OCI-LY7 (cell line): ENCODE results near the gene ZNF280A. TPM values are rescaled to one million over a fixed set of nuclear protein-coding genes. Genes with fewer than 3 reads are reported as not detected.
A peak's percentile ranks its signal among the peaks of the same experiment; 100 is the strongest.

Experiments
- Bru-seq: library from RNA; stranded (reverse); fragments of 400-500 nt; gene quantifications from one replicate; lab custom pipeline; 2021; lab: Mats Ljungman, UMichigan
- BruChase-seq, 2 experiments: library from RNA; stranded (reverse); fragments of 400-500 nt; gene quantifications; one replicate each; lab custom pipeline; 2021; lab: Mats Ljungman, UMichigan
- BruUV-seq: library from RNA; stranded (reverse); fragments of 400-500 nt; replicated peaks from 2 replicates; lab custom pipeline; 2021; lab: Mats Ljungman, UMichigan
- CTCF ChIA-PET: fragments of 300-600 bp; sonication (Branson Sonifier 250); formaldehyde crosslinking; loops from one replicate; lab custom pipeline; 2022; ENCODE audit warnings: antibody characterized with exemption; ENCODE audit not compliant: unreplicated experiment; lab: Charles Lee
- POLR2A ChIA-PET: fragments of 300-600 bp; sonication (Branson Sonifier 250); formaldehyde crosslinking; loops from one replicate; lab custom pipeline; 2022; ENCODE audit warnings: antibody characterized with exemption; lab: Charles Lee
- DNase-seq: peaks from one replicate; pipeline ENCODE4 v3.0.0-alpha.2; 2015; ENCODE audit warnings: low spot score
- H2AFZ ChIP-seq: fragments of 200-600 bp; sonication (generic), shearing (Covaris generic); 2 replicates; pipeline ENCODE4 v1.6.1; 2014; ENCODE audit warnings: mild to moderate bottlenecking, antibody characterized with exemption, low read length, moderate library complexity
- H3K27ac ChIP-seq: fragments of 200-600 bp; sonication (generic); 2 replicates; pipeline ENCODE4 v1.5.1; 2014; ENCODE audit warnings: mixed run types, low read depth, mild to moderate bottlenecking, moderate library complexity, low read length, inconsistent platforms; ENCODE audit not compliant: poor library complexity, severe bottlenecking
- H3K36me3 ChIP-seq: fragments of 200-600 bp; sonication (generic); 2 replicates; pipeline ENCODE4 v1.6.1; 2014; ENCODE audit warnings: mild to moderate bottlenecking, antibody characterized with exemption, low read length, moderate library complexity, mixed read lengths; ENCODE audit not compliant: insufficient read depth
- H3K4me1 ChIP-seq: fragments of 200-600 bp; sonication (generic); 2 replicates; pipeline ENCODE4 v1.5.1; 2014; ENCODE audit warnings: mild to moderate bottlenecking, low read length; ENCODE audit not compliant: insufficient read depth, poor library complexity, severe bottlenecking
- H3K4me2 ChIP-seq: fragments of 200-600 bp; sonication (generic); 2 replicates; pipeline ENCODE4 v1.6.1; 2014; ENCODE audit warnings: mild to moderate bottlenecking, low read length
- H3K4me3 ChIP-seq: fragments of 200-600 bp; sonication (generic); 2 replicates; pipeline ENCODE4 v1.5.1; 2014; ENCODE audit warnings: mild to moderate bottlenecking, low read depth, low read length; ENCODE audit not compliant: poor library complexity, severe bottlenecking
- H3K79me2 ChIP-seq: fragments of 200-600 bp; sonication (generic); 2 replicates; pipeline ENCODE4 v1.6.1; 2016; ENCODE audit warnings: low read depth, mild to moderate bottlenecking, low read length, moderate library complexity, mixed read lengths; ENCODE audit not compliant: insufficient read depth
- H3K9me2 ChIP-seq: fragments of 200-600 bp; sonication (generic); 2 replicates; pipeline ENCODE4 v1.6.1; 2016; ENCODE audit warnings: mild to moderate bottlenecking, low read length, mixed read lengths; ENCODE audit not compliant: insufficient read depth
- H3K9me3 ChIP-seq: fragments of 200-600 bp; sonication (generic); 2 replicates; pipeline ENCODE4 v1.6.1; 2014; ENCODE audit warnings: mild to moderate bottlenecking, mixed run types, low read length, mixed read lengths
- H4K20me1 ChIP-seq: fragments of 200-600 bp; sonication (generic); 2 replicates; pipeline ENCODE4 v1.6.1; 2014; ENCODE audit warnings: mild to moderate bottlenecking, antibody characterized with exemption, low read length, moderate library complexity, mixed read lengths; ENCODE audit not compliant: insufficient read depth
- CTCF ChIP-seq: fragments of 200-600 bp; sonication (generic); conservative IDR thresholded peaks from 2 replicates; pipeline ENCODE4 v1.5.1; 2014; ENCODE audit warnings: mild to moderate bottlenecking, antibody characterized with exemption, low read length, moderate library complexity, mixed read lengths
- EZH2phosphoT487 ChIP-seq: fragments of 200-600 bp; sonication (generic); IDR thresholded peaks from 2 replicates; pipeline ENCODE4 v1.6.1; 2018; ENCODE audit warnings: low read depth, borderline replicate concordance, mild to moderate bottlenecking, mixed run types, antibody characterized with exemption, low read length, moderate library complexity, mixed read lengths
- intact Hi-C: fragments of 100-400 bp; cut with micrococcal nuclease; formaldehyde crosslinking; loops from one replicate; pipeline ENCODE4 v1.10.0; 2022; ENCODE audit not compliant: unreplicated experiment
- long read RNA-seq: library from polyadenylated mRNA; stranded (forward); transcript quantifications from one replicate; pipeline ENCODE4 v2.0.0, GENCODE V29; 2022
- total RNA-seq, 2 experiments: library from RNA; depleted of rRNA in 1 of 2; stranded (reverse); fragments of >200 nt in 1 of 2; shearing (Covaris generic) in 1 of 2; gene quantifications; 2 replicates each; pipeline ENCODE4 v1.2.3, GENCODE V29; 2014 to 2022

ZNF280A gene
- not detected in 2 replicates for total RNA-seq (2014; rRNA removed; shearing (Covaris generic))
- not detected in 2 replicates for total RNA-seq (2022)
- not detected for Bru-seq, nascent RNA
- BruChase-seq, experiment 1, labeled RNA remaining after a 6-hour chase = not detected
- BruChase-seq, experiment 2, labeled RNA remaining after a 2-hour chase = not detected
- long read RNA-seq = 0 reads

- Histone ChIP-seq H3K4me1 (peaks cover 22% of the 10 kb centered on the region), H3K27ac (no peak within 1 kb of the TSS), H3K9me2 (no peaks in the 10 kb centered on the region), H3K9me3 (no peaks in the 10 kb centered on the region), H4K20me1 (no peaks in the 10 kb centered on the region), H3K4me2 (0 out of 2 replicates have a peak within 1 kb of the TSS, but pooled peaks have one; percentile 20), H3K36me3 (no peaks in the 10 kb centered on the region), H3K79me2 (no peaks in the 10 kb centered on the region), H2AFZ (no peak within 1 kb of the TSS), H3K4me3 (no peak within 1 kb of the TSS)
- no peak for DNase-seq
- intact Hi-C loops = no loop called here
- TF ChIP-seq CTCF = no peak
- TF ChIP-seq EZH2phosphoT487 = no peak
- ChIA-PET CTCF (no interaction called here), POLR2A (interaction anchor here (0.5 to 1.2 kb wide), 4 partner anchors 11 to 119 kb away, joined by 3 to 6 read pairs (median 4); partner anchors contain the start of gene ZNF280B)
- BruUV-seq = no TSS peak
These were observed at the start of gene ZNF280A for GRCh38 chr22:22520020-22520656. Gene ZNF280A (minus strand): TSS chr22:22520270. CDS start chr22:22515630, 4,640 bp downstream.

- H3K36me3 ChIP-seq = no peaks in the 10 kb centered on the region
- H4K20me1 ChIP-seq = no peaks in the 10 kb centered on the region
- intact Hi-C loops = no loop called here
- DNase-seq = no peak
- H3K4me3 ChIP-seq = no peak overlapping the region
- H3K4me1 ChIP-seq = no peaks in the 10 kb centered on the region
- no TSS peak for BruUV-seq
- H2AFZ ChIP-seq = no peak overlapping the region
- H3K9me3 ChIP-seq = no peaks in the 10 kb centered on the region
- no peak overlapping the region for H3K27ac ChIP-seq
- TF ChIP-seq CTCF (no peak), EZH2phosphoT487 (no peak)
- H3K9me2 ChIP-seq = no peaks in the 10 kb centered on the region
- H3K4me2 ChIP-seq = no peak overlapping the region
- no peaks in the 10 kb centered on the region for H3K79me2 ChIP-seq
- ChIA-PET POLR2A (no interaction called here), CTCF (no interaction called here)
These were observed 49.1 kb upstream of the ZNF280A start for GRCh38 chr22:22569218-22569617.

GRCh38 chr22:22565981-22566380 is 45.9 kb upstream of the ZNF280A start:
- Histone ChIP-seq H4K20me1 (no peaks in the 10 kb centered on the region), H3K4me1 (no peaks in the 10 kb centered on the region), H3K36me3 (no peaks in the 10 kb centered on the region), H3K9me2 (no peaks in the 10 kb centered on the region), H2AFZ (no peak overlapping the region), H3K4me2 (no peak overlapping the region), H3K4me3 (no peak overlapping the region), H3K9me3 (no peaks in the 10 kb centered on the region), H3K27ac (no peak overlapping the region), H3K79me2 (no peaks in the 10 kb centered on the region)
- POLR2A ChIA-PET = interaction anchor here (0.7 kb wide), 1 partner anchor 17 kb away, joined by 3 read pairs; no protein-coding TSS in a partner anchor
- CTCF ChIA-PET = no interaction called here
- no peak for TF ChIP-seq CTCF
- no peak for TF ChIP-seq EZH2phosphoT487
- no peak for DNase-seq
- no TSS peak for BruUV-seq
- intact Hi-C loops = no loop called here
